Panc1 (cell line): Measurements from ENCODE around the gene NCK2. TPM values are rescaled to one million over a fixed set of nuclear protein-coding genes. Genes with fewer than 3 reads are reported as not detected.

Source experiments
- ATAC-seq: fragments of 200-7000 bp; cut with Tn5 transposase; 2 replicates; pipeline ENCODE4 v1.9.1; 2020; ENCODE audit warnings: mild to moderate bottlenecking, moderate library complexity
- BruUV-seq: library from RNA; stranded (reverse); fragments of 400-500 nt; replicated peaks from 2 replicates; lab custom pipeline; 2021; lab: Mats Ljungman, UMichigan
- CTCF ChIA-PET: fragments of 300-600 bp; sonication (Branson Sonifier 250); formaldehyde crosslinking; loops from one replicate; lab custom pipeline; 2022; ENCODE audit warnings: antibody characterized with exemption; lab: Charles Lee
- POLR2A ChIA-PET: fragments of 300-600 bp; sonication (Branson Sonifier 250); formaldehyde crosslinking; loops from one replicate; lab custom pipeline; 2022; ENCODE audit warnings: antibody characterized with exemption; lab: Charles Lee
- DNase-seq: peaks from one replicate; pipeline ENCODE4 v3.0.0-alpha.2; 2010; ENCODE audit warnings: low read depth, low spot score
- H3K27ac ChIP-seq: 2 replicates; pipeline ENCODE4 v1.5.1; 2011; ENCODE audit warnings: mild to moderate bottlenecking, low read length, inconsistent platforms
- H3K27me3 ChIP-seq: fragments of 200-500 bp; sonication (Bioruptor generic); 2 replicates; pipeline ENCODE4 v1.6.0; 2014; ENCODE audit warnings: low read length, inconsistent platforms; ENCODE audit not compliant: control insufficient read depth, insufficient read depth
- H3K36me3 ChIP-seq: fragments of 200-500 bp; sonication (Bioruptor generic); 2 replicates; pipeline ENCODE4 v1.5.1; 2014; ENCODE audit warnings: inconsistent platforms, mild to moderate bottlenecking, low read length, moderate library complexity; ENCODE audit not compliant: control insufficient read depth, insufficient read depth
- H3K4me1 ChIP-seq: 2 replicates; pipeline ENCODE4 v1.5.1; 2011; ENCODE audit warnings: inconsistent platforms, mild to moderate bottlenecking, low read length, moderate library complexity; ENCODE audit not compliant: control insufficient read depth, insufficient read depth
- H3K4me3 ChIP-seq, 2 experiments: 2 replicates each; pipeline ENCODE4 v1.5.1; 2011 to 2012; ENCODE audit warnings: low read depth in 2 of 2, low read length in 2 of 2, mild to moderate bottlenecking in 2 of 2, inconsistent platforms in 1 of 2, moderate library complexity in 1 of 2
- H3K9me3 ChIP-seq: fragments of 200-500 bp; sonication (Bioruptor generic); 2 replicates; pipeline ENCODE4 v1.5.1; 2014; ENCODE audit warnings: low read depth, mild to moderate bottlenecking, inconsistent platforms, low read length, moderate library complexity; ENCODE audit not compliant: control insufficient read depth, insufficient read depth
- POLR2AphosphoS5 ChIP-seq: IDR thresholded peaks from 2 replicates; pipeline ENCODE4 v1.6.1; 2012; ENCODE audit warnings: mild to moderate bottlenecking, low read depth, low read length, moderate library complexity
- SIN3A ChIP-seq: IDR thresholded peaks from 2 replicates; pipeline ENCODE4 v1.6.1; 2012; ENCODE audit warnings: low read depth, mild to moderate bottlenecking, low read length, moderate library complexity, borderline replicate concordance; ENCODE audit not compliant: insufficient read depth
- TCF7L2 ChIP-seq: IDR thresholded peaks from 2 replicates; pipeline ENCODE4 v1.6.1; 2011; ENCODE audit warnings: mild to moderate bottlenecking, low read depth, low read length, inconsistent platforms
- in situ Hi-C: cut with HindIII; loops from 2 replicates; pipeline ENCODE4 v1.10.0; 2016; ENCODE audit warnings: low sequenced_read_pairs, low pct_unique_long_range_greater_than_20kb
- intact Hi-C: fragments of 100-400 bp; cut with micrococcal nuclease; formaldehyde crosslinking; loops from one replicate; pipeline ENCODE4 v1.10.0; 2022; ENCODE audit not compliant: unreplicated experiment
- total RNA-seq: library from RNA; stranded (reverse); gene quantifications from one replicate; pipeline ENCODE4 v1.2.1, GENCODE V29; 2021; ENCODE audit not compliant: unreplicated experiment
- TF ChIP-seq, protein P1 (sequence below): fragments of 450-650 bp; IDR thresholded peaks from 2 replicates; pipeline ENCODE4 v1.5.1; 2017; ENCODE audit warnings: mild to moderate bottlenecking
- TF ChIP-seq, protein P2 (sequence below), 2 experiments: IDR thresholded peaks; 2 replicates each; pipeline ENCODE4 v1.6.1; 2011 to 2012; ENCODE audit warnings: low read depth in 2 of 2, control low read depth in 1 of 2, low read length in 1 of 2, mild to moderate bottlenecking in 1 of 2, moderate library complexity in 1 of 2; ENCODE audit not compliant: insufficient read depth in 1 of 2

NCK2 gene
- total RNA-seq, 1 experiment from 2014 or later, result 60.7 TPM

DNA sequence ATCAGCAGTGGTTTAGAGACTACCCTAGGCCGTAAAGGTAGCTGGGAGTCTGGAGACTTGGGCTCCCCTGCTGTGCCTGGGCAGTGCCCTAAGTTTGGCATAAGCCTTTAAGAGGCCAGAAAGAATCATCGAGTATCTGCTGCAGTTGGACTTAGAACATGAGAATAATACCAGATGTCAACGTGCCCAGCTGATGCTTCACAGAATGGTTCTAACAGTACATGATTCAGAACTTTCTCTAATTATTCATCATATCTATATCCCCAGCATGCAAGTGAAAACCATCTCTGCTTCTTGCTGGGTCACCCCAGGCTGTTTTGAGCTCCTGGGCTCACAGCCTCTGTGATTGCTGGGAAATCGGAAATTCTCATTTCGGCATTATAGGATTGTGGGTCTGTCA, 118.1 kb downstream of the NCK2 start:
- ATAC-seq, result no peak
- ChIA-PET POLR2A (no interaction called here), CTCF (no interaction called here)
- no TSS peak for BruUV-seq
- no peak overlapping the region for H3K4me3 ChIP-seq
- no peaks in the 10 kb centered on the region for H3K36me3 ChIP-seq
- H3K27ac ChIP-seq, result no peak overlapping the region
- no peaks in the 10 kb centered on the region for H3K4me1 ChIP-seq
- no peaks in the 10 kb centered on the region for H3K27me3 ChIP-seq
- TF ChIP-seq, protein P1, sequence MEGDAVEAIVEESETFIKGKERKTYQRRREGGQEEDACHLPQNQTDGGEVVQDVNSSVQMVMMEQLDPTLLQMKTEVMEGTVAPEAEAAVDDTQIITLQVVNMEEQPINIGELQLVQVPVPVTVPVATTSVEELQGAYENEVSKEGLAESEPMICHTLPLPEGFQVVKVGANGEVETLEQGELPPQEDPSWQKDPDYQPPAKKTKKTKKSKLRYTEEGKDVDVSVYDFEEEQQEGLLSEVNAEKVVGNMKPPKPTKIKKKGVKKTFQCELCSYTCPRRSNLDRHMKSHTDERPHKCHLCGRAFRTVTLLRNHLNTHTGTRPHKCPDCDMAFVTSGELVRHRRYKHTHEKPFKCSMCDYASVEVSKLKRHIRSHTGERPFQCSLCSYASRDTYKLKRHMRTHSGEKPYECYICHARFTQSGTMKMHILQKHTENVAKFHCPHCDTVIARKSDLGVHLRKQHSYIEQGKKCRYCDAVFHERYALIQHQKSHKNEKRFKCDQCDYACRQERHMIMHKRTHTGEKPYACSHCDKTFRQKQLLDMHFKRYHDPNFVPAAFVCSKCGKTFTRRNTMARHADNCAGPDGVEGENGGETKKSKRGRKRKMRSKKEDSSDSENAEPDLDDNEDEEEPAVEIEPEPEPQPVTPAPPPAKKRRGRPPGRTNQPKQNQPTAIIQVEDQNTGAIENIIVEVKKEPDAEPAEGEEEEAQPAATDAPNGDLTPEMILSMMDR, result no peak
- TF ChIP-seq TCF7L2 (no peak), POLR2AphosphoS5 (no peak), SIN3A (no peak)
- TF ChIP-seq, protein P2, sequence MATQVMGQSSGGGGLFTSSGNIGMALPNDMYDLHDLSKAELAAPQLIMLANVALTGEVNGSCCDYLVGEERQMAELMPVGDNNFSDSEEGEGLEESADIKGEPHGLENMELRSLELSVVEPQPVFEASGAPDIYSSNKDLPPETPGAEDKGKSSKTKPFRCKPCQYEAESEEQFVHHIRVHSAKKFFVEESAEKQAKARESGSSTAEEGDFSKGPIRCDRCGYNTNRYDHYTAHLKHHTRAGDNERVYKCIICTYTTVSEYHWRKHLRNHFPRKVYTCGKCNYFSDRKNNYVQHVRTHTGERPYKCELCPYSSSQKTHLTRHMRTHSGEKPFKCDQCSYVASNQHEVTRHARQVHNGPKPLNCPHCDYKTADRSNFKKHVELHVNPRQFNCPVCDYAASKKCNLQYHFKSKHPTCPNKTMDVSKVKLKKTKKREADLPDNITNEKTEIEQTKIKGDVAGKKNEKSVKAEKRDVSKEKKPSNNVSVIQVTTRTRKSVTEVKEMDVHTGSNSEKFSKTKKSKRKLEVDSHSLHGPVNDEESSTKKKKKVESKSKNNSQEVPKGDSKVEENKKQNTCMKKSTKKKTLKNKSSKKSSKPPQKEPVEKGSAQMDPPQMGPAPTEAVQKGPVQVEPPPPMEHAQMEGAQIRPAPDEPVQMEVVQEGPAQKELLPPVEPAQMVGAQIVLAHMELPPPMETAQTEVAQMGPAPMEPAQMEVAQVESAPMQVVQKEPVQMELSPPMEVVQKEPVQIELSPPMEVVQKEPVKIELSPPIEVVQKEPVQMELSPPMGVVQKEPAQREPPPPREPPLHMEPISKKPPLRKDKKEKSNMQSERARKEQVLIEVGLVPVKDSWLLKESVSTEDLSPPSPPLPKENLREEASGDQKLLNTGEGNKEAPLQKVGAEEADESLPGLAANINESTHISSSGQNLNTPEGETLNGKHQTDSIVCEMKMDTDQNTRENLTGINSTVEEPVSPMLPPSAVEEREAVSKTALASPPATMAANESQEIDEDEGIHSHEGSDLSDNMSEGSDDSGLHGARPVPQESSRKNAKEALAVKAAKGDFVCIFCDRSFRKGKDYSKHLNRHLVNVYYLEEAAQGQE (IDR thresholded peaks at IDR 0.05; ENCODE audit: insufficient read depth in 1 of 2, low read depth in 2 of 2, low read length in 1 of 2), result no peak
- in situ Hi-C loops, result no loop called here
- H3K9me3 ChIP-seq, result no peaks in the 10 kb centered on the region
- no peak for DNase-seq
- intact Hi-C loops, result no loop called here

DNA sequence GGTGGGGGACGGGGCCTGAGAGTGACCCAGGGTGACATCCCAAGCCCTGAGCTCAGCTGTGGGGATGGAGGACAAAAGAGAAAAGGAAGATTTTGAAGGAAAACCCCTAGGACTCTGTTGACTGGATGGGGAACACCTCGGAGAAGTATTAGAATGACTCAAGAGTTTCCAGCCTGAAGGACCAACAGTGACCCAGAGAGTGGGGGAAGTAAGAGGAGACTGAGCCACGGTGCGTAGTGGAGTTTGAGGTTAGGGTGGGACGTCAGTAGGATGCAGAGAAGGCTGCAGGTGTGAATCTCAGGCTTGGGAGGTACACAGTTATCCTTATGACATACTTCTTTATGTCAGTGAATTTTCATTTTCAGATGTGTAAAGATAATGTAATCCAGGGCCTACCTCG, 119.5 kb downstream of the NCK2 start:
- H3K27me3 ChIP-seq, result no peaks in the 10 kb centered on the region
- no peaks in the 10 kb centered on the region for H3K9me3 ChIP-seq
- H3K36me3 ChIP-seq, result no peaks in the 10 kb centered on the region
- H3K27ac ChIP-seq, result no peak overlapping the region
- BruUV-seq, result no TSS peak
- intact Hi-C loops, result no loop called here
- TF ChIP-seq POLR2AphosphoS5, result no peak
- TF ChIP-seq, protein P2 (IDR thresholded peaks at IDR 0.05; ENCODE audit: insufficient read depth in 1 of 2, low read depth in 2 of 2, low read length in 1 of 2), result no peak
- no peak for TF ChIP-seq TCF7L2
- TF ChIP-seq SIN3A, result no peak
- TF ChIP-seq, protein P1, result no peak
- no peaks in the 10 kb centered on the region for H3K4me1 ChIP-seq
- ATAC-seq, result no peak
- no peak overlapping the region for H3K4me3 ChIP-seq
- in situ Hi-C loops, result no loop called here
- ChIA-PET CTCF (no interaction called here), POLR2A (no interaction called here)
- DNase-seq, result no peak
